Measurements from ENCODE around the gene GPHN. TPM values are rescaled to one million over a fixed set of nuclear protein-coding genes. Genes with fewer than 3 reads are reported as not detected.

GPHN gene
- polyA plus RNA-seq, 1 of the 3 experiments (the other 2 are of a cell fraction): 6.9 TPM

DNA sequence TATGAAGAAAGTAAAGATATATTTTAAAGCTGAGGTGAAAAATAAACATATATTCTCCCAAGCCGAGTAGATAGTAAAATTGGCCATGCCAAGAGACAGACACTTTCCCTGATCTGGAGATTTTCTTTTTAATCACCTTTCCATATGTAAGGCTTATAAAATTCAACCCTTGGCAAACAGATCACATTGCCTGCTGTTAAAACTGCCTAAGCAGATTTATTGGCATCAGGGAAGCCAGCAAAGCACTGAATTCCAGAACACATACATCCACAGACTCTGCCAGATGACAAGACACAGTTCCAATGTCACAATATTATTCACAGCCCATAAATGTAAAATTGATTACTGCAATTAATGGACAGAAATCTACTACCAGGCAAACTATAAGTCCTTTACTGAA, 603.1 kb downstream of the GPHN start:
- no peaks in the 10 kb centered on the region for H3K79me2 ChIP-seq (ENCODE audit: insufficient read depth)
- H3K4me2 ChIP-seq: no peak overlapping the region
- TF ChIP-seq TCF12 (IDR thresholded peaks at IDR 0.05): no peak
- no peak for TF ChIP-seq EP300 (IDR thresholded peaks at IDR 0.05; ENCODE audit: borderline replicate concordance in 1 of 2, low read depth in 1 of 2, low read length in 1 of 2)
- TF ChIP-seq, protein P1, sequence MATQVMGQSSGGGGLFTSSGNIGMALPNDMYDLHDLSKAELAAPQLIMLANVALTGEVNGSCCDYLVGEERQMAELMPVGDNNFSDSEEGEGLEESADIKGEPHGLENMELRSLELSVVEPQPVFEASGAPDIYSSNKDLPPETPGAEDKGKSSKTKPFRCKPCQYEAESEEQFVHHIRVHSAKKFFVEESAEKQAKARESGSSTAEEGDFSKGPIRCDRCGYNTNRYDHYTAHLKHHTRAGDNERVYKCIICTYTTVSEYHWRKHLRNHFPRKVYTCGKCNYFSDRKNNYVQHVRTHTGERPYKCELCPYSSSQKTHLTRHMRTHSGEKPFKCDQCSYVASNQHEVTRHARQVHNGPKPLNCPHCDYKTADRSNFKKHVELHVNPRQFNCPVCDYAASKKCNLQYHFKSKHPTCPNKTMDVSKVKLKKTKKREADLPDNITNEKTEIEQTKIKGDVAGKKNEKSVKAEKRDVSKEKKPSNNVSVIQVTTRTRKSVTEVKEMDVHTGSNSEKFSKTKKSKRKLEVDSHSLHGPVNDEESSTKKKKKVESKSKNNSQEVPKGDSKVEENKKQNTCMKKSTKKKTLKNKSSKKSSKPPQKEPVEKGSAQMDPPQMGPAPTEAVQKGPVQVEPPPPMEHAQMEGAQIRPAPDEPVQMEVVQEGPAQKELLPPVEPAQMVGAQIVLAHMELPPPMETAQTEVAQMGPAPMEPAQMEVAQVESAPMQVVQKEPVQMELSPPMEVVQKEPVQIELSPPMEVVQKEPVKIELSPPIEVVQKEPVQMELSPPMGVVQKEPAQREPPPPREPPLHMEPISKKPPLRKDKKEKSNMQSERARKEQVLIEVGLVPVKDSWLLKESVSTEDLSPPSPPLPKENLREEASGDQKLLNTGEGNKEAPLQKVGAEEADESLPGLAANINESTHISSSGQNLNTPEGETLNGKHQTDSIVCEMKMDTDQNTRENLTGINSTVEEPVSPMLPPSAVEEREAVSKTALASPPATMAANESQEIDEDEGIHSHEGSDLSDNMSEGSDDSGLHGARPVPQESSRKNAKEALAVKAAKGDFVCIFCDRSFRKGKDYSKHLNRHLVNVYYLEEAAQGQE (IDR thresholded peaks at IDR 0.05; ENCODE audit: low read depth, low read length): no peak
- TF ChIP-seq FOXJ3 (CRISPR knock-in tag; IDR thresholded peaks at IDR 0.05): no peak
- no peak for TF ChIP-seq FOXM1 (IDR thresholded peaks at IDR 0.05; ENCODE audit: low read depth)
- TF ChIP-seq RCOR1 (IDR thresholded peaks at IDR 0.05; ENCODE audit: low read length): no peak
- TF ChIP-seq RAD21 (IDR thresholded peaks at IDR 0.05; ENCODE audit: low read length): no peak
- TF ChIP-seq ZBTB33 (IDR thresholded peaks at IDR 0.05; ENCODE audit: borderline replicate concordance, low read depth): no peak
- no peak for TF ChIP-seq GATA2 (CRISPR knock-in tag; IDR thresholded peaks at IDR 0.05)
- TF ChIP-seq TEAD4 (IDR thresholded peaks at IDR 0.05; ENCODE audit: borderline replicate concordance, insufficient read depth): no peak
- no peak for TF ChIP-seq NRF1 (IDR thresholded peaks at IDR 0.05; ENCODE audit: low read depth, low read length)
- no peak for TF ChIP-seq YY1 (IDR thresholded peaks at IDR 0.05; ENCODE audit: low read depth)
- no peak for TF ChIP-seq EZH2phosphoT487 (IDR thresholded peaks at IDR 0.05; ENCODE audit: borderline replicate concordance, low read depth)
- no peak for TF ChIP-seq POLR2AphosphoS5 (IDR thresholded peaks at IDR 0.05; ENCODE audit: low read depth, low read length)
- no peak for TF ChIP-seq ELF1 (IDR thresholded peaks at IDR 0.05)
- TF ChIP-seq MXI1 (IDR thresholded peaks at IDR 0.05; ENCODE audit: low read depth, low read length): no peak
- no peak for TF ChIP-seq RFX5 (IDR thresholded peaks at IDR 0.05; ENCODE audit: low read length)
- no peaks in the 10 kb centered on the region for H4K20me1 ChIP-seq (ENCODE audit: insufficient read depth)
- H3F3A ChIP-seq (replicated peaks; ENCODE audit: insufficient read depth): no peaks in the 10 kb centered on the region
- H2AFZ ChIP-seq (ENCODE audit: low read depth): no peak overlapping the region
- H3K27me3 ChIP-seq (ENCODE audit: insufficient read depth): no peaks in the 10 kb centered on the region
- no peak for DNase-seq
- no peaks in the 10 kb centered on the region for H3K4me1 ChIP-seq (ENCODE audit: control insufficient read depth in 1 of 2, insufficient read depth in 2 of 2, low read depth in 1 of 2, low read length in 1 of 2)
- no peak overlapping the region for H3K27ac ChIP-seq (ENCODE audit: low read depth in 2 of 2, low read length in 1 of 2)
- H3K4me3 ChIP-seq (ENCODE audit: low read depth in 2 of 2, low read length in 1 of 2): no peak overlapping the region
- 0 out of 2 replicates have a peak, but pooled peaks cover 7% of the 10 kb centered on the region for H3K9me3 ChIP-seq
- no peak overlapping the region for H3K9ac ChIP-seq
- H3K36me3 ChIP-seq (replicated peaks in 1 of 2; ENCODE audit: control insufficient read depth in 1 of 2, insufficient read depth in 2 of 2, low read length in 1 of 2): no peaks in the 10 kb centered on the region
- 96% methylated on average over 1 of the region's 1 CpG for WGBS (ENCODE audit: low lambda C conversion rate)
- CTCF ChIA-PET: no interaction called here
- POLR2A ChIA-PET: no interaction called here
- no peaks in the 10 kb centered on the region for H3K9me2 ChIP-seq

All from SK-N-SH (cell line).